A549 (cell line): ENCODE data around the gene FRMD3. TPM values are rescaled to one million over a fixed set of nuclear protein-coding genes. Genes with fewer than 3 reads are reported as not detected.

Experiments
- ATAC-seq, 2 experiments: fragments of 200-7000 bp in 1 of 2; fragments of >200 bp in 1 of 2; cut with Nextera tagmentation in 1 of 2; cut with Tn5 transposase in 1 of 2; 3 replicates each; pipeline versions ENCODE4 v1.8.0 to v1.9.1; 2018 to 2020; ENCODE audit warnings: mild to moderate bottlenecking in 1 of 2, moderate library complexity in 1 of 2
- CTCF ChIA-PET: fragments of 300-600 bp; sonication (Branson Sonifier 250); formaldehyde crosslinking; extraction: SDS; loops from one replicate; lab custom pipeline; 2021; ENCODE audit warnings: antibody characterized with exemption, inconsistent platforms; lab: Yijun Ruan, JAX
- POLR2A ChIA-PET: fragments of 350-600 bp; formaldehyde crosslinking; extraction: SDS; loops from one replicate; lab custom pipeline; 2021; ENCODE audit warnings: antibody characterized with exemption, inconsistent platforms; lab: Yijun Ruan, JAX
- DNase-seq, 2 experiments: peaks; one replicate each; pipeline versions ENCODE4 v3.0.0 to v3.0.0-alpha.2; 2011 to 2016; ENCODE audit warnings: low read depth in 1 of 2, low spot score in 1 of 2
- FAIRE-seq: peaks from 2 replicates; lab custom pipeline; 2011; peaks lifted over from hg19 to GRCh38; lab: Jason Lieb, UNC
- H3K27ac ChIP-seq, 2 experiments: fragments of >200 bp; sonication (Bioruptor Twin); formaldehyde crosslinking; 3 replicates each; pipeline ENCODE4 v1.5.1; 2016 to 2017
- H3K4me1 ChIP-seq: fragments of >200 bp; sonication (Bioruptor Twin); formaldehyde crosslinking; 3 replicates; pipeline ENCODE4 v1.6.1; 2016
- H3K4me2 ChIP-seq: fragments of >200 bp; sonication (Bioruptor Twin); formaldehyde crosslinking; 3 replicates; pipeline ENCODE4 v1.6.1; 2016
- H3K4me3 ChIP-seq: fragments of >200 bp; sonication (Bioruptor Twin); formaldehyde crosslinking; 3 replicates; pipeline ENCODE4 v1.5.1; 2016
- H3K9me3 ChIP-seq: fragments of >200 bp; sonication (Bioruptor Twin); formaldehyde crosslinking; 3 replicates; pipeline ENCODE4 v1.6.1; 2016
- CBX2 ChIP-seq: fragments of 200-600 bp; sonication (generic); IDR thresholded peaks from 2 replicates; pipeline ENCODE4 v1.6.1; 2016; ENCODE audit warnings: low read depth, mild to moderate bottlenecking, borderline replicate concordance
- CEBPB ChIP-seq, 2 experiments: fragments of >200 bp in 1 of 2; sonication (Bioruptor Twin) in 1 of 2; formaldehyde crosslinking in 1 of 2; IDR thresholded peaks; 2 replicates each; pipeline ENCODE4 v1.6.1; 2012 to 2016
- CHD2 ChIP-seq: fragments of 150-350 bp; IDR thresholded peaks from 2 replicates; pipeline ENCODE4 v1.6.1; 2014; ENCODE audit warnings: low read length; ENCODE audit not compliant: partially characterized antibody
- EHF ChIP-seq: fragments of 250-450 bp; sonication (Bioruptor Pico); IDR thresholded peaks from 2 replicates; pipeline ENCODE4 v1.5.0; 2020; ENCODE audit warnings: mild to moderate bottlenecking
- EHMT2 ChIP-seq: fragments of 200-600 bp; sonication (generic); IDR thresholded peaks from 2 replicates; pipeline ENCODE4 v1.6.1; 2016; ENCODE audit warnings: antibody characterized with exemption, low read depth, mild to moderate bottlenecking, moderate library complexity
- FOSB ChIP-seq: fragments of 250-450 bp; sonication (Bioruptor Pico); IDR thresholded peaks from 2 replicates; pipeline ENCODE4 v1.5.0; 2020; ENCODE audit warnings: mild to moderate bottlenecking, moderate library complexity
- FOSL2 ChIP-seq, 2 experiments: fragments of 450-650 bp in 1 of 2; fragments of >200 bp in 1 of 2; sonication (Bioruptor Twin) in 1 of 2; formaldehyde crosslinking; IDR thresholded peaks; 2 replicates each; pipeline versions ENCODE4 v1.5.0 to v1.6.1; 2016 to 2020; ENCODE audit warnings: mild to moderate bottlenecking in 1 of 2, moderate library complexity in 1 of 2
- GATA3 ChIP-seq: IDR thresholded peaks from 2 replicates; pipeline ENCODE4 v1.6.1; 2012; ENCODE audit warnings: borderline replicate concordance
- HDAC2 ChIP-seq: fragments of 200-600 bp; sonication (generic); IDR thresholded peaks from 2 replicates; pipeline ENCODE4 v1.6.1; 2016
- HEYL ChIP-seq: fragments of 250-450 bp; sonication (Bioruptor Pico); IDR thresholded peaks from 2 replicates; pipeline ENCODE4 v1.8.0; 2021; ENCODE audit warnings: mild to moderate bottlenecking, moderate library complexity
- HOXA7 ChIP-seq: fragments of 250-450 bp; sonication (Bioruptor Pico); IDR thresholded peaks from 2 replicates; pipeline ENCODE4 v1.5.0; 2020; ENCODE audit warnings: mild to moderate bottlenecking, moderate library complexity
- HOXB13 ChIP-seq: fragments of 250-450 bp; sonication (Bioruptor Pico); IDR thresholded peaks from 2 replicates; pipeline ENCODE4 v1.5.0; 2020; ENCODE audit warnings: low read depth, mild to moderate bottlenecking, moderate library complexity
- KDM1A ChIP-seq: fragments of 200-600 bp; sonication (generic); IDR thresholded peaks from 2 replicates; pipeline ENCODE4 v1.6.1; 2016; ENCODE audit warnings: low read depth, mild to moderate bottlenecking
- KDM5A ChIP-seq: fragments of 200-600 bp; sonication (generic); IDR thresholded peaks from 2 replicates; pipeline ENCODE4 v1.6.1; 2016; ENCODE audit warnings: antibody characterized with exemption, mild to moderate bottlenecking
- MAZ ChIP-seq: fragments of 150-350 bp; IDR thresholded peaks from 2 replicates; pipeline ENCODE4 v1.6.1; 2014; ENCODE audit warnings: antibody characterized with exemption, low read depth, low read length, borderline replicate concordance
- NFE2L2 ChIP-seq: fragments of 150-350 bp; conservative IDR thresholded peaks from 2 replicates; pipeline ENCODE4 v1.6.1; 2014; ENCODE audit warnings: low read length
- NPAS2 ChIP-seq: fragments of 250-450 bp; sonication (Bioruptor Pico); IDR thresholded peaks from 2 replicates; pipeline ENCODE4 v1.8.0; 2022; ENCODE audit warnings: mild to moderate bottlenecking, moderate library complexity, borderline replicate concordance
- NR3C1 ChIP-seq: fragments of >200 bp; sonication (Bioruptor Twin); formaldehyde crosslinking; IDR thresholded peaks from 3 replicates; pipeline ENCODE4 v1.6.1; 2017
- PHF8 ChIP-seq: fragments of 200-600 bp; sonication (generic); IDR thresholded peaks from 2 replicates; pipeline ENCODE4 v1.6.1; 2016; ENCODE audit warnings: low read depth, mild to moderate bottlenecking, antibody characterized with exemption, moderate library complexity, borderline replicate concordance
- POLR2A ChIP-seq: IDR thresholded peaks from 2 replicates; pipeline ENCODE4 v1.6.1; 2012; ENCODE audit warnings: mild to moderate bottlenecking, low read length
- RARB ChIP-seq: fragments of 250-450 bp; sonication (Bioruptor Pico); IDR thresholded peaks from 2 replicates; pipeline ENCODE4 v1.8.0; 2021; ENCODE audit warnings: mild to moderate bottlenecking, moderate library complexity
- RCOR1 ChIP-seq: fragments of 150-350 bp; IDR thresholded peaks from 2 replicates; pipeline ENCODE4 v1.6.1; 2014; ENCODE audit warnings: antibody characterized with exemption, low read length, low read depth
- TFCP2L1 ChIP-seq: fragments of 250-450 bp; sonication (Bioruptor Pico); IDR thresholded peaks from 2 replicates; pipeline ENCODE4 v1.5.0; 2021; ENCODE audit warnings: mild to moderate bottlenecking
- ZFP36 ChIP-seq: fragments of 450-650 bp; IDR thresholded peaks from 2 replicates; pipeline ENCODE4 v1.6.1; 2014; ENCODE audit warnings: borderline replicate concordance; ENCODE audit not compliant: partially characterized antibody
- WGBS: methylation state at CpG from one replicate; pipeline ENCODE4 v1.1.6; 2017; ENCODE audit errors: missing lambda C conversion rate; 5-methylcytosine and 5-hydroxymethylcytosine counted together
- polyA plus RNA-seq, 4 experiments: library from polyadenylated mRNA; depleted of rRNA in 3 of 4; stranded (reverse); fragments of >200 nt; fragmentation: RNase III in 1 of 4; extraction: RNeasy Plus Mini Kit Qiagen cat#74134 plus additional on column Dnase treatment in 1 of 4; gene quantifications; 2 replicates in 3 of 4; 3 replicates in 1 of 4; pipeline ENCODE4 v1.2.3, GENCODE V29; 2011 to 2017
- TF ChIP-seq, protein P1 (sequence below): IDR thresholded peaks from 2 replicates; pipeline ENCODE4 v1.6.1; 2012; ENCODE audit warnings: low read depth, borderline replicate concordance
- TF ChIP-seq, protein P2 (sequence below): IDR thresholded peaks from 2 replicates; pipeline ENCODE4 v1.6.1; 2012
- TF ChIP-seq, protein P3 (sequence below): IDR thresholded peaks from 2 replicates; pipeline ENCODE4 v1.6.1; 2012
- TF ChIP-seq, protein P4 (sequence below): fragments of 200-600 bp; sonication (generic); IDR thresholded peaks from 2 replicates; pipeline ENCODE4 v1.6.1; 2016; ENCODE audit warnings: antibody characterized with exemption, mild to moderate bottlenecking, moderate library complexity

The FRMD3 gene
- polyA plus RNA-seq, 2 of the 4 experiments (the other 2 are of a cell fraction): 1.7 to 3.3 TPM

DNA sequence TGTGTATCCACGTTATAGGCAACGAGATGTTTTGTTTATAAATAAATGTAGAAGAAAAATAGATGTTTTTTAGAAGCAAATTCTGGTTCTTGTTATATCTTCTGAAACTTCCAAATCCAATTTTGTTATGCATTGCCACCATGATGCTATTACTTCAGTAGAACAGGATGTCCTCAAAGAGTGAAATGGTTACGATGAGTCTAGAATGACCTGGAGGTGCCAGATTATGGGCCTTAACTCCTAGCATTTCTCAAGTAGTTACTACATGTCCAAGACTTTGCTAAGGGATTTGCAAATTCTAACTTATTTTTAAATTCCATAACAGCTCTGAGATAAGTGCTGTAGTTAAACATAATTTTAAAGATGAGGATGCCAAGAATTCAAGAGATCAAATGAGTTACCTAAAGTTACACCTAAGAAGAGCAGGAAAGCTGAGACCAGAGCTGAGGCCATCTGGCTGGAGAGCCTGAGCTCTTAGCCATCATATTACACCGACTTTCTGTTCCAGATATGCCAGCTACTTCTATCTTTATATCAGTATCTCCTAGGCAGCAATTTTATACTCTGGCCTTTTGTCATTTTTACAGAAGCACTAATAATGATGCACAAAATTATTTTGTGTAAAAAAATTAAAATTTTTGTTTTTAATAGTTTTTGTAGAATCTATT lies 302.0 kb downstream of the FRMD3 start:
- POLR2A ChIA-PET: no interaction called here
- 58% methylated on average over 4 of the region's 4 CpGs for WGBS
- DNase-seq (no peak), FAIRE-seq (peak; percentile 72), ATAC-seq (no peak)
- H3K4me3 ChIP-seq: no peak overlapping the region
- no peaks in the 10 kb centered on the region for H3K9me3 ChIP-seq
- CTCF ChIA-PET: no interaction called here
- H3K4me2 ChIP-seq: no peak overlapping the region
- H3K27ac ChIP-seq: no peak overlapping the region
- peaks cover 14% of the 10 kb centered on the region; the same call in 1 of the 3 replicates for H3K4me1 ChIP-seq
- TF ChIP-seq FOSB (CRISPR knock-in tag) (no peak), FOSL2 (IDR thresholded peaks at IDR 0.05) (no peak), FOSL2 (CRISPR knock-in tag; IDR thresholded peaks at IDR 0.05) (no peak), TFCP2L1 (CRISPR knock-in tag) (no peak), EHMT2 (no peak), NR3C1 (no peak), HDAC2 (no peak), HOXA7 (no peak), ZFP36 (no peak), GATA3 (no peak), CBX2 (no peak), RCOR1 (no peak), CHD2 (no peak), NPAS2 (CRISPR knock-in tag) (no peak), PHF8 (no peak), EHF (CRISPR knock-in tag) (no peak)
- TF ChIP-seq, protein P1, sequence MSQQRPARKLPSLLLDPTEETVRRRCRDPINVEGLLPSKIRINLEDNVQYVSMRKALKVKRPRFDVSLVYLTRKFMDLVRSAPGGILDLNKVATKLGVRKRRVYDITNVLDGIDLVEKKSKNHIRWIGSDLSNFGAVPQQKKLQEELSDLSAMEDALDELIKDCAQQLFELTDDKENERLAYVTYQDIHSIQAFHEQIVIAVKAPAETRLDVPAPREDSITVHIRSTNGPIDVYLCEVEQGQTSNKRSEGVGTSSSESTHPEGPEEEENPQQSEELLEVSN: no peak
- TF ChIP-seq, protein P2, sequence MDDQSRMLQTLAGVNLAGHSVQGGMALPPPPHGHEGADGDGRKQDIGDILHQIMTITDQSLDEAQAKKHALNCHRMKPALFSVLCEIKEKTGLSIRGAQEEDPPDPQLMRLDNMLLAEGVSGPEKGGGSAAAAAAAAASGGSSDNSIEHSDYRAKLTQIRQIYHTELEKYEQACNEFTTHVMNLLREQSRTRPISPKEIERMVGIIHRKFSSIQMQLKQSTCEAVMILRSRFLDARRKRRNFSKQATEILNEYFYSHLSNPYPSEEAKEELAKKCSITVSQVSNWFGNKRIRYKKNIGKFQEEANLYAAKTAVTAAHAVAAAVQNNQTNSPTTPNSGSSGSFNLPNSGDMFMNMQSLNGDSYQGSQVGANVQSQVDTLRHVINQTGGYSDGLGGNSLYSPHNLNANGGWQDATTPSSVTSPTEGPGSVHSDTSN: no peak
- TF ChIP-seq, protein P3, sequence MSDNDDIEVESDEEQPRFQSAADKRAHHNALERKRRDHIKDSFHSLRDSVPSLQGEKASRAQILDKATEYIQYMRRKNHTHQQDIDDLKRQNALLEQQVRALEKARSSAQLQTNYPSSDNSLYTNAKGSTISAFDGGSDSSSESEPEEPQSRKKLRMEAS: no peak

DNA sequence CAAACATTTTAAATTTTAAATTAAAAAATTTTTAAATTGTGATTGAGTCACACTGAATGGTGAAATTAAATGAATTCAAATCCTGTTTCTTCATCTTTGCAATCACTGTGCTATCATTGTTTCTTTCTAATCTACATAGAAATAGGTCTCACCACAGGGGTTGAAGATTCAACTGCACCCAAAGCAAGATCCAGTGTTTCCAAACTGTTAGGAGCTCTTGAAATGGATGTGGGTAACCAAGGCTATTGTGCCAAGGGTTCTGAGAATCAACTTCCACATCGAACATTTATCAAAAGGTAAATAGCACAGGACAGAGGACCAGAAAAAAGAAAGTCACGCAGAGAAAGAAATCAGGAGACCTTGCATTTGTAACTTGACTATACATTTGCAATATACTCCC lies 302.7 kb downstream of the FRMD3 start:
- CTCF ChIA-PET: no interaction called here
- no peaks in the 10 kb centered on the region for H3K9me3 ChIP-seq
- POLR2A ChIA-PET: no interaction called here
- H3K4me2 ChIP-seq: no peak overlapping the region
- no peak overlapping the region for H3K4me3 ChIP-seq
- H3K27ac ChIP-seq: no peak overlapping the region
- FAIRE-seq (no peak), ATAC-seq (no peak), DNase-seq (no peak)
- H3K4me1 ChIP-seq: peaks cover 14% of the 10 kb centered on the region; the same call in 1 of the 3 replicates
- 67% methylated on average over 2 of the region's 2 CpGs for WGBS
- TF ChIP-seq RARB (no peak), POLR2A (no peak), EHMT2 (no peak), KDM5A (no peak), HDAC2 (no peak), NFE2L2 (no peak), CEBPB (IDR thresholded peaks at IDR 0.05) (no peak), KDM1A (no peak), MAZ (no peak), HOXB13 (no peak), TFCP2L1 (CRISPR knock-in tag) (no peak), PHF8 (no peak), CBX2 (no peak), HEYL (no peak), RCOR1 (no peak)
- TF ChIP-seq, protein P1: no peak
- TF ChIP-seq, protein P4, sequence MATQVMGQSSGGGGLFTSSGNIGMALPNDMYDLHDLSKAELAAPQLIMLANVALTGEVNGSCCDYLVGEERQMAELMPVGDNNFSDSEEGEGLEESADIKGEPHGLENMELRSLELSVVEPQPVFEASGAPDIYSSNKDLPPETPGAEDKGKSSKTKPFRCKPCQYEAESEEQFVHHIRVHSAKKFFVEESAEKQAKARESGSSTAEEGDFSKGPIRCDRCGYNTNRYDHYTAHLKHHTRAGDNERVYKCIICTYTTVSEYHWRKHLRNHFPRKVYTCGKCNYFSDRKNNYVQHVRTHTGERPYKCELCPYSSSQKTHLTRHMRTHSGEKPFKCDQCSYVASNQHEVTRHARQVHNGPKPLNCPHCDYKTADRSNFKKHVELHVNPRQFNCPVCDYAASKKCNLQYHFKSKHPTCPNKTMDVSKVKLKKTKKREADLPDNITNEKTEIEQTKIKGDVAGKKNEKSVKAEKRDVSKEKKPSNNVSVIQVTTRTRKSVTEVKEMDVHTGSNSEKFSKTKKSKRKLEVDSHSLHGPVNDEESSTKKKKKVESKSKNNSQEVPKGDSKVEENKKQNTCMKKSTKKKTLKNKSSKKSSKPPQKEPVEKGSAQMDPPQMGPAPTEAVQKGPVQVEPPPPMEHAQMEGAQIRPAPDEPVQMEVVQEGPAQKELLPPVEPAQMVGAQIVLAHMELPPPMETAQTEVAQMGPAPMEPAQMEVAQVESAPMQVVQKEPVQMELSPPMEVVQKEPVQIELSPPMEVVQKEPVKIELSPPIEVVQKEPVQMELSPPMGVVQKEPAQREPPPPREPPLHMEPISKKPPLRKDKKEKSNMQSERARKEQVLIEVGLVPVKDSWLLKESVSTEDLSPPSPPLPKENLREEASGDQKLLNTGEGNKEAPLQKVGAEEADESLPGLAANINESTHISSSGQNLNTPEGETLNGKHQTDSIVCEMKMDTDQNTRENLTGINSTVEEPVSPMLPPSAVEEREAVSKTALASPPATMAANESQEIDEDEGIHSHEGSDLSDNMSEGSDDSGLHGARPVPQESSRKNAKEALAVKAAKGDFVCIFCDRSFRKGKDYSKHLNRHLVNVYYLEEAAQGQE: no peak
- TF ChIP-seq, protein P3: no peak
